HEK293 (cell line): ENCODE measurements around the gene VEGFC.

Source experiments
- CTCF ChIA-PET: fragments of 350-600 bp; formaldehyde crosslinking; extraction: SDS; loops from one replicate; lab custom pipeline; 2021; ENCODE audit warnings: antibody characterized with exemption; lab: Yijun Ruan, JAX
- POLR2A ChIA-PET: fragments of 300-600 bp; formaldehyde crosslinking; extraction: SDS; loops from one replicate; lab custom pipeline; 2020; ENCODE audit warnings: antibody characterized with exemption, inconsistent platforms; lab: Yijun Ruan, JAX
- H3K27ac ChIP-seq: fragments of 200-500 bp; sonication (Bioruptor generic); 2 replicates; pipeline ENCODE4 v1.5.1; 2014; ENCODE audit warnings: low read depth, low read length, control low read depth, inconsistent platforms; ENCODE audit errors: extremely low read depth
- H3K36me3 ChIP-seq, 2 experiments: fragments of 200-500 bp in 1 of 2; sonication (Bioruptor generic) in 1 of 2; 1 replicate in 1 of 2; 2 replicates in 1 of 2; pipeline ENCODE4 v1.5.1; 2014 to 2017; ENCODE audit warnings: inconsistent platforms in 2 of 2, low read length in 2 of 2; ENCODE audit not compliant: control insufficient read depth in 2 of 2, insufficient read depth in 1 of 2
- H3K4me1 ChIP-seq: fragments of 200-500 bp; sonication (Bioruptor generic); 2 replicates; pipeline ENCODE4 v1.5.1; 2014; ENCODE audit warnings: mild to moderate bottlenecking, low read length, inconsistent platforms; ENCODE audit not compliant: control insufficient read depth, insufficient read depth
- H3K4me3 ChIP-seq: 2 replicates; pipeline ENCODE4 v1.5.1; 2011; ENCODE audit warnings: low read depth, mild to moderate bottlenecking, control low read depth, low read length, moderate library complexity
- H3K9me3 ChIP-seq: fragments of 200-500 bp; sonication (Bioruptor generic); 2 replicates; pipeline ENCODE4 v1.5.1; 2014; ENCODE audit warnings: low read depth, low read length, inconsistent platforms; ENCODE audit not compliant: control insufficient read depth, insufficient read depth
- ELK4 ChIP-seq: IDR thresholded peaks from 2 replicates; pipeline ENCODE4 v1.6.1; 2011; ENCODE audit warnings: mild to moderate bottlenecking, low read depth, low read length, borderline replicate concordance
- HOXA7 ChIP-seq: sonication (generic); formaldehyde crosslinking; IDR thresholded peaks from 2 replicates; pipeline ENCODE4 v1.8.1; 2022; ENCODE audit warnings: missing genetic modification reagents, borderline replicate concordance
- HOXD13 ChIP-seq: sonication (generic); formaldehyde crosslinking; IDR thresholded peaks from 2 replicates; pipeline ENCODE4 v1.8.0; 2022; ENCODE audit warnings: missing genetic modification reagents, borderline replicate concordance
- KLF17 ChIP-seq: fragments of 450-650 bp; formaldehyde crosslinking; IDR thresholded peaks from 2 replicates; pipeline ENCODE4 v1.5.1; 2016; ENCODE audit warnings: missing biosample characterization, missing genetic modification characterization
- KLF8 ChIP-seq: fragments of 450-650 bp; formaldehyde crosslinking; IDR thresholded peaks from 2 replicates; pipeline ENCODE4 v1.5.1; 2016; ENCODE audit warnings: missing biosample characterization, missing genetic modification characterization
- PRDM2 ChIP-seq: fragments of 450-650 bp; formaldehyde crosslinking; IDR thresholded peaks from 2 replicates; pipeline ENCODE4 v1.5.1; 2016; ENCODE audit warnings: missing biosample characterization, missing genetic modification characterization, borderline replicate concordance
- PRDM6 ChIP-seq: fragments of 450-650 bp; formaldehyde crosslinking; IDR thresholded peaks from 2 replicates; pipeline ENCODE4 v1.5.1; 2017; ENCODE audit warnings: missing biosample characterization, missing genetic modification characterization
- REPIN1 ChIP-seq: fragments of 450-650 bp; formaldehyde crosslinking; IDR thresholded peaks from 2 replicates; pipeline ENCODE4 v1.5.1; 2017; ENCODE audit warnings: missing biosample characterization, missing genetic modification characterization, low read depth
- SALL2 ChIP-seq: fragments of 450-650 bp; formaldehyde crosslinking; IDR thresholded peaks from 2 replicates; pipeline ENCODE4 v1.5.0; 2017; ENCODE audit warnings: missing biosample characterization, mild to moderate bottlenecking, missing genetic modification characterization, borderline replicate concordance
- SETDB1 ChIP-seq: IDR thresholded peaks from one replicate; pipeline ENCODE4 v1.6.1; 2017; ENCODE audit warnings: mild to moderate bottlenecking, low read length, moderate library complexity, mixed read lengths; ENCODE audit not compliant: insufficient read length
- ZNF112 ChIP-seq: fragments of 450-650 bp; formaldehyde crosslinking; IDR thresholded peaks from 2 replicates; pipeline ENCODE4 v1.5.0; 2017; ENCODE audit warnings: missing biosample characterization, missing genetic modification characterization
- ZNF138 ChIP-seq: fragments of 450-650 bp; formaldehyde crosslinking; IDR thresholded peaks from 2 replicates; pipeline ENCODE4 v1.5.1; 2016; ENCODE audit warnings: missing biosample characterization, missing genetic modification characterization, borderline replicate concordance
- ZNF155 ChIP-seq: fragments of 450-650 bp; formaldehyde crosslinking; IDR thresholded peaks from 2 replicates; pipeline ENCODE4 v1.5.1; 2016; ENCODE audit warnings: missing biosample characterization, missing genetic modification characterization
- ZNF19 ChIP-seq: fragments of 450-650 bp; formaldehyde crosslinking; IDR thresholded peaks from 2 replicates; pipeline ENCODE4; 2016; ENCODE audit warnings: missing biosample characterization, missing genetic modification characterization, low read depth
- ZNF221 ChIP-seq: fragments of 450-650 bp; formaldehyde crosslinking; IDR thresholded peaks from 2 replicates; pipeline ENCODE4 v1.5.1; 2017; ENCODE audit warnings: missing biosample characterization, missing genetic modification characterization, borderline replicate concordance
- ZNF223 ChIP-seq: fragments of 450-650 bp; formaldehyde crosslinking; IDR thresholded peaks from 2 replicates; pipeline ENCODE4 v1.5.1; 2016; ENCODE audit warnings: missing biosample characterization, missing genetic modification characterization
- ZNF354C ChIP-seq: fragments of 450-650 bp; formaldehyde crosslinking; IDR thresholded peaks from 2 replicates; pipeline ENCODE4 v1.5.1; 2016; ENCODE audit warnings: missing biosample characterization, missing genetic modification characterization, low read depth, borderline replicate concordance
- ZNF391 ChIP-seq: fragments of 450-650 bp; formaldehyde crosslinking; IDR thresholded peaks from 2 replicates; pipeline ENCODE4 v1.5.1; 2016; ENCODE audit warnings: low read depth, missing biosample characterization, missing genetic modification characterization, borderline replicate concordance
- ZNF571 ChIP-seq: fragments of 450-650 bp; formaldehyde crosslinking; IDR thresholded peaks from 2 replicates; pipeline ENCODE4 v1.5.0; 2017; ENCODE audit warnings: missing biosample characterization, missing genetic modification characterization
- ZSCAN16 ChIP-seq: fragments of 450-650 bp; formaldehyde crosslinking; IDR thresholded peaks from 2 replicates; pipeline ENCODE4 v1.5.1; 2016; ENCODE audit warnings: missing biosample characterization, missing genetic modification characterization

The VEGFC gene

GRCh38 chr4:176638992-176639391, 153.7 kb downstream of the VEGFC start:
- H3K36me3 ChIP-seq, result no peaks in the 10 kb centered on the region
- no peak for TF ChIP-seq REPIN1 (tag by site-specific recombination)
- TF ChIP-seq KLF17 (tag by site-specific recombination), result no peak
- TF ChIP-seq SALL2 (tag by site-specific recombination), result no peak
- no peak for TF ChIP-seq PRDM6 (tag by site-specific recombination)
- no peak for TF ChIP-seq KLF8
- no peak for TF ChIP-seq ZNF138
- no peak for TF ChIP-seq ZSCAN16 (tag by site-specific recombination)
- TF ChIP-seq ZNF223 (tag by site-specific recombination), result no peak
- no peak for TF ChIP-seq HOXA7 (CRISPR knock-in tag)
- no peak for TF ChIP-seq SETDB1
- TF ChIP-seq ELK4, result no peak
- no peak for TF ChIP-seq ZNF155
- TF ChIP-seq ZNF112, result no peak
- TF ChIP-seq ZNF571 (tag by site-specific recombination), result no peak
- no peak for TF ChIP-seq ZNF221
- no peak for TF ChIP-seq HOXD13
- no peak for TF ChIP-seq PRDM2 (tag by site-specific recombination)
- TF ChIP-seq ZNF391 (tag by site-specific recombination), result no peak
- TF ChIP-seq ZNF354C (tag by site-specific recombination), result no peak
- no peak for TF ChIP-seq ZNF19
- POLR2A ChIA-PET, result no interaction called here
- no peak overlapping the region for H3K27ac ChIP-seq
- CTCF ChIA-PET, result no interaction called here
- H3K4me3 ChIP-seq, result no peak overlapping the region
- no peaks in the 10 kb centered on the region for H3K9me3 ChIP-seq
- no peaks in the 10 kb centered on the region for H3K4me1 ChIP-seq
